GM18868 (cell line): Measurements from ENCODE around the gene PPCDC.

Source experiments
- ATAC-seq: cut with Tn5 transposase; IDR thresholded peaks from one replicate; pipeline ENCODE4 v1.9.1; 2021; ENCODE audit warnings: mild to moderate bottlenecking, moderate library complexity; ENCODE audit not compliant: unreplicated experiment

The PPCDC gene

GRCh38 chr15:75043509-75044257, 20.3 kb downstream of the PPCDC start:
- peak; percentile 24 for ATAC-seq

GRCh38 chr15:75044258-75044878, 21.0 kb downstream of the PPCDC start:
- no peak for ATAC-seq

- no peak for ATAC-seq
These were observed 22.1 kb downstream of the PPCDC start for GRCh38 chr15:75045332-75046015.

- ATAC-seq: no peak
These were observed 25.0 kb downstream of the PPCDC start for GRCh38 chr15:75048394-75048793.

GRCh38 chr15:75049392-75049791, 26.0 kb downstream of the PPCDC start:
- no peak for ATAC-seq

GRCh38 chr15:75050283-75050682, 26.9 kb downstream of the PPCDC start:
- ATAC-seq: no peak

- ATAC-seq: no peak
These were observed 27.8 kb downstream of the PPCDC start for GRCh38 chr15:75051191-75051608.

GRCh38 chr15:75051711-75052110, 28.3 kb downstream of the PPCDC start:
- no peak for ATAC-seq

- ATAC-seq: no peak
These were observed 29.8 kb downstream of the PPCDC start for GRCh38 chr15:75052972-75053747.

- no peak for ATAC-seq
These were observed 30.3 kb downstream of the PPCDC start for GRCh38 chr15:75053748-75054125.

- no peak for ATAC-seq
These were observed 30.9 kb downstream of the PPCDC start for GRCh38 chr15:75054172-75054897.

GRCh38 chr15:75056036-75056435, 32.6 kb downstream of the PPCDC start:
- ATAC-seq: no peak

- ATAC-seq: no peak
These were observed 34.9 kb downstream of the PPCDC start for GRCh38 chr15:75058127-75058905.

GRCh38 chr15:75059607-75060006, 36.2 kb downstream of the PPCDC start:
- no peak for ATAC-seq

- ATAC-seq: no peak
These were observed 37.9 kb downstream of the PPCDC start for GRCh38 chr15:75061272-75061671.

GRCh38 chr15:75062706-75063105, 39.3 kb downstream of the PPCDC start:
- ATAC-seq: no peak

GRCh38 chr15:75063338-75063737, 39.9 kb downstream of the PPCDC start:
- no peak for ATAC-seq

GRCh38 chr15:75063889-75064288, 40.5 kb downstream of the PPCDC start:
- no peak for ATAC-seq

GRCh38 chr15:75064846-75065245, 41.5 kb downstream of the PPCDC start:
- no peak for ATAC-seq

GRCh38 chr15:75065467-75065850, 42.1 kb downstream of the PPCDC start:
- ATAC-seq: no peak
